ENCODE data around the gene MTCL3.

MTCL3 gene

GRCh38 chr6:127481628-127482027, 37.5 kb downstream of the MTCL3 start:
- H3K9me2 ChIP-seq (replicated peaks; ENCODE audit: insufficient read depth): no peaks in the 10 kb centered on the region
- H3K36me3 ChIP-seq (replicated peaks; ENCODE audit: insufficient read depth, low read depth): no peaks in the 10 kb centered on the region
- H3K4me3 ChIP-seq: no peak overlapping the region
- H3K9me3 ChIP-seq (ENCODE audit: low read depth): no peaks in the 10 kb centered on the region
- no peak overlapping the region for H3K4me2 ChIP-seq
- no peaks in the 10 kb centered on the region for H3K27me3 ChIP-seq
- no peak for DNase-seq (ENCODE audit: low spot score)
- H3K27ac ChIP-seq: no peak overlapping the region
- TF ChIP-seq CTCF (IDR thresholded peaks at IDR 0.05; ENCODE audit: poor library complexity) (no peak), EZH2phosphoT487 (IDR thresholded peaks at IDR 0.05; ENCODE audit: low read depth, severe bottlenecking, unreplicated experiment) (no peak), EZH2 (IDR thresholded peaks at IDR 0.05; ENCODE audit: borderline replicate concordance) (no peak)
- 60% methylated on average over 4 of the region's 4 CpGs for whole genome bisulfite sequencing (ENCODE audit: low lambda C conversion rate, missing lambda C conversion rate)
- no peaks in the 10 kb centered on the region for H3K79me2 ChIP-seq
- no peaks in the 10 kb centered on the region for H4K20me1 ChIP-seq (ENCODE audit: insufficient read depth, poor library complexity, severe bottlenecking)
- H3K4me1 ChIP-seq (ENCODE audit: insufficient read depth): no peaks in the 10 kb centered on the region
- no peak overlapping the region for H2AFZ ChIP-seq

- no peaks in the 10 kb centered on the region for H3K9me3 ChIP-seq (ENCODE audit: low read depth)
- no peak overlapping the region for H3K4me2 ChIP-seq
- DNase-seq (ENCODE audit: low spot score): no peak
- H3K4me3 ChIP-seq: no peak overlapping the region
- H2AFZ ChIP-seq: no peak overlapping the region
- TF ChIP-seq EZH2phosphoT487 (IDR thresholded peaks at IDR 0.05; ENCODE audit: low read depth, severe bottlenecking, unreplicated experiment): no peak
- no peak for TF ChIP-seq EZH2 (IDR thresholded peaks at IDR 0.05; ENCODE audit: borderline replicate concordance)
- TF ChIP-seq CTCF (IDR thresholded peaks at IDR 0.05; ENCODE audit: poor library complexity): no peak
- WGBS (ENCODE audit: low lambda C conversion rate, missing lambda C conversion rate): 81% methylated on average over 2 of the region's 2 CpGs
- H3K36me3 ChIP-seq (replicated peaks; ENCODE audit: insufficient read depth, low read depth): no peaks in the 10 kb centered on the region
- H4K20me1 ChIP-seq (ENCODE audit: insufficient read depth, poor library complexity, severe bottlenecking): no peaks in the 10 kb centered on the region
- no peaks in the 10 kb centered on the region for H3K4me1 ChIP-seq (ENCODE audit: insufficient read depth)
- H3K79me2 ChIP-seq: no peaks in the 10 kb centered on the region
- H3K27me3 ChIP-seq: no peaks in the 10 kb centered on the region
- H3K27ac ChIP-seq: no peak overlapping the region
- no peaks in the 10 kb centered on the region for H3K9me2 ChIP-seq (replicated peaks; ENCODE audit: insufficient read depth)
Observed at GRCh38 chr6:127481111-127481510, 38.0 kb downstream of the MTCL3 start.

- H3K27me3 ChIP-seq: no peaks in the 10 kb centered on the region
- no peaks in the 10 kb centered on the region for H4K20me1 ChIP-seq (ENCODE audit: insufficient read depth, poor library complexity, severe bottlenecking)
- no peak overlapping the region for H3K4me2 ChIP-seq
- DNase-seq (ENCODE audit: low spot score): no peak
- no peak overlapping the region for H3K27ac ChIP-seq
- H3K79me2 ChIP-seq: no peaks in the 10 kb centered on the region
- H2AFZ ChIP-seq: no peak overlapping the region
- 65% methylated on average over 1 of the region's 1 CpG for WGBS (ENCODE audit: low lambda C conversion rate, missing lambda C conversion rate)
- TF ChIP-seq CTCF (IDR thresholded peaks at IDR 0.05; ENCODE audit: poor library complexity): no peak
- TF ChIP-seq EZH2 (IDR thresholded peaks at IDR 0.05; ENCODE audit: borderline replicate concordance): no peak
- no peaks in the 10 kb centered on the region for H3K36me3 ChIP-seq (replicated peaks; ENCODE audit: insufficient read depth, low read depth)
- no peak overlapping the region for H3K4me3 ChIP-seq
- no peaks in the 10 kb centered on the region for H3K9me2 ChIP-seq (replicated peaks; ENCODE audit: insufficient read depth)
- H3K4me1 ChIP-seq (ENCODE audit: insufficient read depth): no peaks in the 10 kb centered on the region
- H3K9me3 ChIP-seq (ENCODE audit: low read depth): no peaks in the 10 kb centered on the region
Observed at GRCh38 chr6:127477658-127478057, 41.5 kb downstream of the MTCL3 start.

- no peak overlapping the region for H3K4me3 ChIP-seq
- no peak for DNase-seq (ENCODE audit: low spot score)
- H3K36me3 ChIP-seq (replicated peaks; ENCODE audit: insufficient read depth, low read depth): no peaks in the 10 kb centered on the region
- H3K79me2 ChIP-seq: no peaks in the 10 kb centered on the region
- no peaks in the 10 kb centered on the region for H3K9me3 ChIP-seq (ENCODE audit: low read depth)
- H3K27ac ChIP-seq: no peak overlapping the region
- no peak overlapping the region for H2AFZ ChIP-seq
- H3K9me2 ChIP-seq (replicated peaks; ENCODE audit: insufficient read depth): no peaks in the 10 kb centered on the region
- H4K20me1 ChIP-seq (ENCODE audit: insufficient read depth, poor library complexity, severe bottlenecking): no peaks in the 10 kb centered on the region
- 96% methylated on average over 26 of the region's 34 CpGs for WGBS (ENCODE audit: low lambda C conversion rate, missing lambda C conversion rate)
- no peak for TF ChIP-seq EZH2 (IDR thresholded peaks at IDR 0.05; ENCODE audit: borderline replicate concordance)
- H3K4me1 ChIP-seq (ENCODE audit: insufficient read depth): no peaks in the 10 kb centered on the region
- H3K4me2 ChIP-seq: no peak overlapping the region
- no peaks in the 10 kb centered on the region for H3K27me3 ChIP-seq
Observed at GRCh38 chr6:127475823-127476176, 43.3 kb downstream of the MTCL3 start.

Measured in hepatocyte (in vitro differentiated cells).